ENCODE measurements around the gene ATF3. TPM values are rescaled to one million over a fixed set of nuclear protein-coding genes. Genes with fewer than 3 reads are reported as not detected.
"Not testable (repeated sequence)": the region's sequence is repeated elsewhere in the genome, so short reads cannot be mapped to it uniquely, and the experiment has no call there.

Gene ATF3
- total RNA-seq, 1 donor from 2014 or later = 24.7 TPM

- no peak for DNase-seq
These were observed 47.3 kb downstream of the ATF3 start for GRCh38 chr1:212655668-212656440.

DNA sequence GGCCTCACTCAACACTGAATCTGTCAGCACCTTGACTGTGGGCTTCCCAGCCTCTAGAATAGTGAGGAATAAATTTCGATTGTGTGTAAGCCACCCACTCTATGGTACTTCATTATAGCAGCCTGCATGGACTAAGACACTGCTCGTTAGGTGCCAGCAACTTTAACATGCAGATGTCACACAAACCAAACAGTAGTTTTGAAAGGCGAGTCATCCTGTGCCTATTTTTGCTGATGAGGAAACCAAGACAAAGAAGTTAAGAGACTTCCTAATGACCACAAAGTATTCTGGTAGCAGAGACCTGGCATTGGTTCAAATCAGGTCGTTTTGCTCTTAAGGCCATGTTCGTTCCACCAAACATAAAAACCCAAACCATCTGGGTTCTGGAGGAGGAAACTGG, 48.2 kb downstream of the ATF3 start:
- no peak for DNase-seq

GRCh38 chr1:212658250-212658649, 49.7 kb downstream of the ATF3 start:
- DNase-seq = not testable (repeated sequence)

DNA sequence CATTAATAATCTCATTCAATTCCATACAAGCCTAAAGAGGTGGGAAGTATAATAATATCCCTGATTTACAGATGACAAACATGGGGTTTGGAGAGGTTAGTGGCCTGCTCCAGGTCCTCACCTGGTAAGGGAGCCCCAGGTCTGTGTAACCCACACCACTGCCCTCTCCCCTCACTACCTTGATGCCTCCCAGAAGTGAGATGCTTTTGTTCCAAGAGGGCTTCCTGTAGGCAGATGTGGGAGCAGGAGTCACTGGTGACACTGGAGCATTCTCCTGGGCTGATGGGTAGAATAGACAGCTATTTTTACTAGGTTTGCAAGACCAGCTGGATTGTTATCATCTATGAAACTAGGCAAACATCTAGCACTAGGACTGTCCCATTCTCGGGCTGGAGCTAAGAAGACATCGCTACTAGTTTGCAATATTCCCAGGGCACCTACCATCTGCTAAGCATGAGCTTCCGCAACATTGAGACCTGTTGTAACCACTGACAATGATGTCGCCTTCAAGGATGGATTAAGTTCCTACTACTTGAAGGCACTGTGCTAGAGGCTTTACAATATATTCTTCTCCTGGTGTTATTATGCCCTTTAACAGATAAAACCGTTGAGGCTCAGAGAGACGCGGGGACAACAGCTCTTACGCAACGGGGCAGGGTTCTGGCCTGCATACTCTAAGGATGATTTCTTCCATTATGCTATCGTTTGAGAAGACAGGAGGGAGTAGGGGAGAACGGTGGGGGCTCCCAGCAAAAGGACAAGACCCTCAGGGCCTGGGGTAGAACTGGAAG, 56.0 kb downstream of the ATF3 start:
- DNase-seq = no peak

GRCh38 chr1:212665241-212666115, 56.9 kb downstream of the ATF3 start:
- peak; percentile 86 for DNase-seq

GRCh38 chr1:212666116-212666775, 57.7 kb downstream of the ATF3 start:
- no peak for DNase-seq

- DNase-seq = peak; percentile 89
These were observed 58.9 kb downstream of the ATF3 start for GRCh38 chr1:212667223-212668139.

GRCh38 chr1:212668477-212668876, 59.9 kb downstream of the ATF3 start:
- no peak for DNase-seq

GRCh38 chr1:212669102-212669501, 60.5 kb downstream of the ATF3 start:
- peak; percentile 30 for DNase-seq

DNA sequence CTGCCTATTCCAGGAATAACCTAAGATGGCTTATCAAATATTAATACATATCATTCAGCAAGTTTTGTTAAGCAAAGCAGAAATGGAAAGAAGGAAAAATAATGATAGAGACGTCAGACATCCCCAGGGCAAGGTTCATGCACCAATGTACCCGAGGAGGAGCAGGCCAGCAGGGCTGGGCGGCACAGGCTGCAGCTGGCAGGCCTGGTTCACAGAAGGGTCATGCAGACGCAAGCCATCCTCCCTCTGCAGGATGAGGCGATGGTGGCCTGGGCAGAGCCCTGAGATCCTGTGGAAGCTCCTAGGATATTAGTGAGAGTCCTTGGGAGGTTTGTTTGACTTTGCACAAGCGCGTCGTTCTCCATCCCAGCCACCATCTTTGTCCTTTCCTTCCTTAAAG, 61.0 kb downstream of the ATF3 start:
- DNase-seq = peak; percentile 30

GRCh38 chr1:212670301-212670700, 61.7 kb downstream of the ATF3 start:
- DNase-seq = no peak

Other genes starting within 250 kb of the ATF3 start
- 10.3 TPM for gene PACC1, start 193.9 kb upstream of the ATF3 start, total RNA-seq
- gene NENF, start 175.8 kb upstream of the ATF3 start, total RNA-seq = 78.7 TPM
- gene BATF3, start 91.1 kb downstream of the ATF3 start, total RNA-seq = 3.0 TPM
- gene NSL1, start 183.0 kb downstream of the ATF3 start, total RNA-seq = 51.7 TPM
- 19.7 TPM for gene TATDN3, start 183.1 kb downstream of the ATF3 start, total RNA-seq
- gene SPATA45, start 238.9 kb downstream of the ATF3 start, total RNA-seq = not detected
- 12.3 TPM for gene FLVCR1, start 249.5 kb downstream of the ATF3 start, total RNA-seq

All from tongue (tissue), 2 donors.